ENCODE results near the gene FAM89B.

Gene FAM89B

DNA sequence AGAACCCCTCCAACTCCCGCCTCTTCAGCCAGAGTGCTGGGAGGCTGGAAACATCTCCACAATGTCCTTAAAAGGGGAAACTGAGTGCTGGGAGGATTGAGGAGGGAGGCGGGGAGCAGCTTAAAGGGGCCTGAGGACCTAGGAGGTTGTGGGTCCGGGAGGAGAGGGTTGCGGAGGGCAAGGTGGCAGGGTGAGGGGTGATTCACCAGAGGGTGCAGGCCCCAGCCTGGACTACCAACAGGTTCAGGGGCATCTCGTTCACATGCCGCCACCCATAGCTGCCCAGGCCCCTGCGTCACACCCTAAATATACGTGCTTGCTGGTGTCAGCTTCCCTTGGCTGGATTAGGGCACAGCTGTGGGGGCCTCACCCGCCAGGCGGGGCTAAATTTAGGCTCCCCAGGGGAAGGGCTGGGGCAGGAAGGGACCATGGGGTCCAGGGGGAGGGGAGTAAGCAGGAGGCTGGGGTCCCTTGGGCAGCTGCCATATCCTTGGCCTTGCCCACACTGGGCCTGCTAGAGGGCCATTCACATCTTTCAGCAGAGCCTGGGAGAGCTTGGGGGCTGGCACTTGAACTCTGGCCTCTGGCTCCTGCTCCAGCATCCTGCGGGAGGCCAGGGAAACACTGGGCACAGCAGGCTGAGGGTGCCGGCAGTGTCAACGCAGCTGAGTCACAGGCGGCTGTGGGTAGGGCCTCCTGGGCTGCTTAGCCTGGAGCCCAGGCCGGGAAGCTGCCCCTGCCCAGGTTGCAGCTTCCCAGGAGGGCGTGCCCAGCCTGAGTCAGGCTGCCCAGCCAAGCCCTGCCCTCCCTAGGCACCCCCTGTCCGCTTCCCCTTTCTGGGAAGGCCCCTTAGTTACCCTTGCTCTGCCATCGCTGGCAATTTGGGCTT lies 4.8 kb downstream of the FAM89B start:
- Histone ChIP-seq H2BK12ac (ENCODE audit: low read length) (no peak overlapping the region), H3K23ac (ENCODE audit: low read depth, low read length, poor library complexity) (peak overlapping the region; percentile 11), H3K9me3 (replicated peaks in 1 of 2; ENCODE audit: control insufficient read depth in 2 of 2, insufficient read depth in 1 of 2, low read depth in 1 of 2, low read length in 2 of 2) (no peaks in the 10 kb centered on the region), H3K9ac (ENCODE audit: low read depth, low read length, poor library complexity) (peak overlapping the region; percentile 27), H3K79me1 (ENCODE audit: low read depth, low read length) (peaks cover 5% of the 10 kb centered on the region), H3K27ac (replicated peaks; ENCODE audit: low read length) (no peak overlapping the region), H3K18ac (ENCODE audit: low read length) (peak overlapping the region; percentile 40), H3K4me2 (ENCODE audit: insufficient read depth, low read length, poor library complexity, severe bottlenecking) (no peak overlapping the region), H3K36me3 (replicated peaks in 1 of 2; ENCODE audit: control insufficient read depth in 2 of 2, insufficient read depth in 2 of 2, low read length in 2 of 2) (peaks cover 4 to 16% of the 10 kb centered on the region in 2 donors), H3K4me1 (ENCODE audit: control insufficient read depth in 2 of 2, insufficient read depth in 1 of 2, low read depth in 1 of 2, low read length in 2 of 2) (peaks cover 19 to 34% of the 10 kb centered on the region in 2 donors), H2AFZ (ENCODE audit: low read length) (no peak overlapping the region), H2BK5ac (ENCODE audit: low read length) (no peak overlapping the region), H3K4me3 (ENCODE audit: low read length in 2 of 2) (no peak overlapping the region), H3K4ac (ENCODE audit: low read length) (no peak overlapping the region), H3K27me3 (ENCODE audit: control insufficient read depth in 3 of 3, insufficient read depth in 3 of 3, low read depth in 1 of 3, low read length in 3 of 3) (peaks cover 0 to 25% (median 3%) of the 10 kb centered on the region in 3 experiments), H2AK5ac (ENCODE audit: low read depth, low read length) (peak overlapping the region; percentile 72), H4K91ac (ENCODE audit: low read depth, low read length, poor library complexity) (no peak overlapping the region), H3K14ac (ENCODE audit: low read length) (peak overlapping the region; percentile 27), H2BK15ac (ENCODE audit: low read length) (peak overlapping the region; percentile 0), H2BK120ac (ENCODE audit: low read depth, low read length) (no peak overlapping the region), H4K8ac (ENCODE audit: low read depth, low read length) (no peak overlapping the region)
- WGBS, 2 donors (ENCODE audit: extremely low coverage in 2 of 2, insufficient read length in 2 of 2, insufficient replicate concordance in 1 of 2), result no CpG with 5 or more reads among the region's 18 CpGs
- DNase-seq (ENCODE audit: low spot score), result no peak

DNA sequence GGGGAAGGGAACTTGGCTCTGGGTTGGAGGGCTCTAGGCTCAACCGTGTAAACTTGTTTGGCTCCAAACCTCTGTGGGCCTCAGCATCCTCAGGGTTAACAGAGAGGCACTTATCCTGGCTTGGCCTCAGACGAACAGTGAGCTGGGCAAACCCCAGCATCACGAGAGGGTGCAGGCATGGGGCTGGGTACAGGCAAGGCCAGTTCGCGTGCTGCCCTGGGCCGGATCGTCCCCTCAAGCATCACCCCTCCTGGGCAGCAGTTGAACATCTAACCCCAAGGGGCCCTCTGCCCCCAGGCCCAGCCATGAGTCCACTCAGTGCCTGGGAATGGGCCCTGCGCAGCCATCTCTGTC lies 5.4 kb downstream of the FAM89B start:
- peaks cover 0 to 25% (median 3%) of the 10 kb centered on the region in 3 experiments for H3K27me3 ChIP-seq (ENCODE audit: control insufficient read depth in 3 of 3, insufficient read depth in 3 of 3, low read depth in 1 of 3, low read length in 3 of 3)
- no peak overlapping the region for H2AFZ ChIP-seq (ENCODE audit: low read length)
- H2BK12ac ChIP-seq (ENCODE audit: low read length), result no peak overlapping the region
- H3K4me1 ChIP-seq (ENCODE audit: control insufficient read depth in 2 of 2, insufficient read depth in 1 of 2, low read depth in 1 of 2, low read length in 2 of 2), result peaks cover 19 to 34% of the 10 kb centered on the region in 2 donors
- no peak overlapping the region for H3K9ac ChIP-seq (ENCODE audit: low read depth, low read length, poor library complexity)
- H3K36me3 ChIP-seq (replicated peaks in 1 of 2; ENCODE audit: control insufficient read depth in 2 of 2, insufficient read depth in 2 of 2, low read length in 2 of 2), result peaks cover 4 to 16% of the 10 kb centered on the region in 2 donors
- DNase-seq (ENCODE audit: low spot score), result no peak
- H2BK120ac ChIP-seq (ENCODE audit: low read depth, low read length), result no peak overlapping the region
- H2BK5ac ChIP-seq (ENCODE audit: low read length), result no peak overlapping the region
- H2AK5ac ChIP-seq (ENCODE audit: low read depth, low read length), result peak overlapping the region; percentile 72
- H4K8ac ChIP-seq (ENCODE audit: low read depth, low read length), result no peak overlapping the region
- peak overlapping the region; percentile 11 for H3K23ac ChIP-seq (ENCODE audit: low read depth, low read length, poor library complexity)
- no peak overlapping the region for H3K27ac ChIP-seq (replicated peaks; ENCODE audit: low read length)
- no peaks in the 10 kb centered on the region for H3K9me3 ChIP-seq (replicated peaks in 1 of 2; ENCODE audit: control insufficient read depth in 2 of 2, insufficient read depth in 1 of 2, low read depth in 1 of 2, low read length in 2 of 2)
- H2BK15ac ChIP-seq (ENCODE audit: low read length), result peak overlapping the region; percentile 0
- no peak overlapping the region for H3K4me3 ChIP-seq (ENCODE audit: low read length in 2 of 2)
- no CpG with 5 or more reads among the region's 8 CpGs for WGBS, 2 donors (ENCODE audit: extremely low coverage in 2 of 2, insufficient read length in 2 of 2, insufficient replicate concordance in 1 of 2)
- H4K91ac ChIP-seq (ENCODE audit: low read depth, low read length, poor library complexity), result no peak overlapping the region
- no peak overlapping the region for H3K4me2 ChIP-seq (ENCODE audit: insufficient read depth, low read length, poor library complexity, severe bottlenecking)
- H3K18ac ChIP-seq (ENCODE audit: low read length), result peak overlapping the region; percentile 40
- H3K14ac ChIP-seq (ENCODE audit: low read length), result no peak overlapping the region
- H3K4ac ChIP-seq (ENCODE audit: low read length), result no peak overlapping the region
- peaks cover 5% of the 10 kb centered on the region for H3K79me1 ChIP-seq (ENCODE audit: low read depth, low read length)

DNA sequence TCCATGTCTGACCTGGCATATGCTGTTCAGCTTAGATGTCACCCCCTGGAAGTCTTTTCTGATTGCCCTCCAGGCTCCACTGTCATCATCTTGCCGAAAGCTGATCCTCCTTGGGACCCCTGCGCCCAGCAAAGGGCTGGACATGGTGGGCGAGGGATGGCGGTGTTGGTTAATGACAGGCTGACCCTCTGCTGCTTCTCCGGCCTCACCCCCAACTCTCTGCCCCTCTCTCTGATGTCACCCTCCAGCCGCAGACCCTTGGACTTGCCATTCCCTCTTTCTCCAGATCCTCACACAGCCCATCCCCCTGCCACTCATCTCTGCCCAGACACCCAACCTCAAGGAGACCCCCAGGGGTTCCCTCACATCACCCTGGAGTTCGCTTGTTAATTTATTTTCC lies 5.8 kb downstream of the FAM89B start:
- WGBS, 2 donors (ENCODE audit: extremely low coverage in 2 of 2, insufficient read length in 2 of 2, insufficient replicate concordance in 1 of 2), result no CpG with 5 or more reads among the region's 7 CpGs
- H3K27me3 ChIP-seq (ENCODE audit: control insufficient read depth in 3 of 3, insufficient read depth in 3 of 3, low read depth in 1 of 3, low read length in 3 of 3), result peaks cover 0 to 25% (median 3%) of the 10 kb centered on the region in 3 experiments
- no peak overlapping the region for H3K4me3 ChIP-seq (ENCODE audit: low read length in 2 of 2)
- no peak overlapping the region for H2AFZ ChIP-seq (ENCODE audit: low read length)
- H3K9ac ChIP-seq (ENCODE audit: low read depth, low read length, poor library complexity), result no peak overlapping the region
- no peaks in the 10 kb centered on the region for H3K9me3 ChIP-seq (replicated peaks in 1 of 2; ENCODE audit: control insufficient read depth in 2 of 2, insufficient read depth in 1 of 2, low read depth in 1 of 2, low read length in 2 of 2)
- H3K79me1 ChIP-seq (ENCODE audit: low read depth, low read length), result peaks cover 5% of the 10 kb centered on the region
- H2AK5ac ChIP-seq (ENCODE audit: low read depth, low read length), result peak overlapping the region; percentile 35
- H4K8ac ChIP-seq (ENCODE audit: low read depth, low read length), result no peak overlapping the region
- DNase-seq (ENCODE audit: low spot score), result no peak
- no peak overlapping the region for H3K14ac ChIP-seq (ENCODE audit: low read length)
- H3K4ac ChIP-seq (ENCODE audit: low read length), result no peak overlapping the region
- H3K4me1 ChIP-seq (ENCODE audit: control insufficient read depth in 2 of 2, insufficient read depth in 1 of 2, low read depth in 1 of 2, low read length in 2 of 2), result peaks cover 17 to 33% of the 10 kb centered on the region in 2 donors
- no peak overlapping the region for H3K18ac ChIP-seq (ENCODE audit: low read length)
- H3K36me3 ChIP-seq (replicated peaks in 1 of 2; ENCODE audit: control insufficient read depth in 2 of 2, insufficient read depth in 2 of 2, low read length in 2 of 2), result peaks cover 4 to 16% of the 10 kb centered on the region in 2 donors
- no peak overlapping the region for H2BK15ac ChIP-seq (ENCODE audit: low read length)
- H4K91ac ChIP-seq (ENCODE audit: low read depth, low read length, poor library complexity), result no peak overlapping the region
- H2BK12ac ChIP-seq (ENCODE audit: low read length), result no peak overlapping the region
- H3K27ac ChIP-seq (replicated peaks; ENCODE audit: low read length), result no peak overlapping the region
- H3K4me2 ChIP-seq (ENCODE audit: insufficient read depth, low read length, poor library complexity, severe bottlenecking), result no peak overlapping the region
- H2BK5ac ChIP-seq (ENCODE audit: low read length), result no peak overlapping the region
- H3K23ac ChIP-seq (ENCODE audit: low read depth, low read length, poor library complexity), result no peak overlapping the region
- H2BK120ac ChIP-seq (ENCODE audit: low read depth, low read length), result no peak overlapping the region

DNA sequence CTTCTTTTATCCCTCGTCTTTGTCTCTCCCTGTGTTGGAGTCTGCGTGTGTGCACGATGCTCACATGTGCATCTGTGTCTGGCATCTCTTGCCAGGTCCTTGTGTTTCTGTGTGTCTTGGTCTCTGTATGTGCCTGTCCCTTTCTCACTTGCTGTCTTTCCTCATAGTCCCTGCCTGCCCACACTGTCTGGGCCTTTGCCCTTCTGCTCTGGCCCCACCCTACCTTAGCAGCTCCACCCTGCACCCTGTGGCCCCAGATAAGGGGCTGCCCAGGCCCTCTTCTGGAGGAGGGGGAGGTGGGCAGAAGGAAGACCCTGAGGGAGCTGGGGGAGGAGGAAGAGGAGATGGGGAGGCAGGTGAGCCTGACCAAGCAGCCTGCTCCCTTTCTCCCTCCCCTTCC lies 6.3 kb downstream of the FAM89B start:
- H2BK5ac ChIP-seq (ENCODE audit: low read length), result no peak overlapping the region
- H3K27ac ChIP-seq (replicated peaks; ENCODE audit: low read length), result no peak overlapping the region
- H3K4me3 ChIP-seq (ENCODE audit: low read length in 2 of 2), result no peak overlapping the region
- H3K9ac ChIP-seq (ENCODE audit: low read depth, low read length, poor library complexity), result no peak overlapping the region
- H2BK15ac ChIP-seq (ENCODE audit: low read length), result peak overlapping the region; percentile 41
- H3K4me1 ChIP-seq (ENCODE audit: control insufficient read depth in 2 of 2, insufficient read depth in 1 of 2, low read depth in 1 of 2, low read length in 2 of 2), result peaks cover 11 to 29% of the 10 kb centered on the region in 2 donors
- peak overlapping the region; percentile 37 for H3K4ac ChIP-seq (ENCODE audit: low read length)
- peak overlapping the region; percentile 62 for H3K18ac ChIP-seq (ENCODE audit: low read length)
- no peak for DNase-seq (ENCODE audit: low spot score)
- no peak overlapping the region for H3K14ac ChIP-seq (ENCODE audit: low read length)
- H3K27me3 ChIP-seq (ENCODE audit: control insufficient read depth in 3 of 3, insufficient read depth in 3 of 3, low read depth in 1 of 3, low read length in 3 of 3), result peaks cover 0 to 25% (median 3%) of the 10 kb centered on the region in 3 experiments
- H2BK120ac ChIP-seq (ENCODE audit: low read depth, low read length), result no peak overlapping the region
- no peak overlapping the region for H3K23ac ChIP-seq (ENCODE audit: low read depth, low read length, poor library complexity)
- H3K4me2 ChIP-seq (ENCODE audit: insufficient read depth, low read length, poor library complexity, severe bottlenecking), result no peak overlapping the region
- H3K79me1 ChIP-seq (ENCODE audit: low read depth, low read length), result no peaks in the 10 kb centered on the region
- peak overlapping the region; percentile 38 for H2AK5ac ChIP-seq (ENCODE audit: low read depth, low read length)
- H4K91ac ChIP-seq (ENCODE audit: low read depth, low read length, poor library complexity), result no peak overlapping the region
- H4K8ac ChIP-seq (ENCODE audit: low read depth, low read length), result no peak overlapping the region
- no peaks in the 10 kb centered on the region for H3K9me3 ChIP-seq (replicated peaks in 1 of 2; ENCODE audit: control insufficient read depth in 2 of 2, insufficient read depth in 1 of 2, low read depth in 1 of 2, low read length in 2 of 2)
- WGBS, 2 donors (ENCODE audit: extremely low coverage in 2 of 2, insufficient read length in 2 of 2, insufficient replicate concordance in 1 of 2), result no CpG with 5 or more reads among the region's 3 CpGs
- H2AFZ ChIP-seq (ENCODE audit: low read length), result no peak overlapping the region
- peaks cover 2 to 13% of the 10 kb centered on the region in 2 donors for H3K36me3 ChIP-seq (replicated peaks in 1 of 2; ENCODE audit: control insufficient read depth in 2 of 2, insufficient read depth in 2 of 2, low read length in 2 of 2)
- no peak overlapping the region for H2BK12ac ChIP-seq (ENCODE audit: low read length)
